GM23338 (cell line): ENCODE results near the gene MKKS.

ENCODE experiments used
- CREB1 ChIP-seq: fragments of 250-450 bp; sonication (Bioruptor Pico); IDR thresholded peaks from 2 replicates; pipeline ENCODE4 v1.5.0; 2020; ENCODE audit warnings: low read depth, mild to moderate bottlenecking, moderate library complexity
- CTCF ChIP-seq, 2 experiments: fragments of 200-600 bp in 1 of 2; sonication (generic) in 1 of 2; conservative IDR thresholded peaks; 2 replicates each; pipeline versions ENCODE4 v1.5.1 to v1.6.1; 2016 to 2017; ENCODE audit warnings: antibody characterized with exemption in 2 of 2, low read depth in 2 of 2, mild to moderate bottlenecking in 2 of 2, moderate library complexity in 1 of 2
- ETS1 ChIP-seq: IDR thresholded peaks from 2 replicates; pipeline ENCODE4 v1.6.1; 2016; ENCODE audit warnings: antibody characterized with exemption
- EZH2 ChIP-seq: fragments of 200-600 bp; sonication (generic); IDR thresholded peaks from one replicate; pipeline ENCODE4 v1.8.0; 2017; ENCODE audit warnings: antibody characterized with exemption, mild to moderate bottlenecking, low read depth; ENCODE audit not compliant: unreplicated experiment
- EZH2phosphoT487 ChIP-seq: fragments of 200-600 bp; sonication (generic); IDR thresholded peaks from one replicate; pipeline ENCODE4 v1.8.1; 2018; ENCODE audit warnings: antibody characterized with exemption; ENCODE audit not compliant: unreplicated experiment
- JUNB ChIP-seq: IDR thresholded peaks from one replicate; pipeline ENCODE4 v1.6.1; 2016; ENCODE audit warnings: antibody characterized with exemption; ENCODE audit not compliant: unreplicated experiment
- NANOG ChIP-seq: IDR thresholded peaks from 2 replicates; pipeline ENCODE4 v1.6.1; 2016; ENCODE audit warnings: antibody characterized with exemption, borderline replicate concordance
- POLR2AphosphoS5 ChIP-seq: IDR thresholded peaks from 2 replicates; pipeline ENCODE4 v1.6.1; 2016; ENCODE audit warnings: antibody characterized with exemption, low read depth
- REST ChIP-seq: IDR thresholded peaks from one replicate; pipeline ENCODE4 v1.6.1; 2018; ENCODE audit warnings: antibody characterized with exemption; ENCODE audit not compliant: unreplicated experiment
- ZNF114 ChIP-seq: fragments of 250-450 bp; sonication (Bioruptor Pico); IDR thresholded peaks from 2 replicates; pipeline ENCODE4 v1.5.0; 2020; ENCODE audit warnings: mild to moderate bottlenecking, moderate library complexity
- ZNF462 ChIP-seq: fragments of 250-450 bp; sonication (Bioruptor Pico); IDR thresholded peaks from 2 replicates; pipeline ENCODE4 v1.5.0; 2020; ENCODE audit warnings: mild to moderate bottlenecking, moderate library complexity

- TF ChIP-seq CTCF (conservative IDR thresholded peaks at IDR 0.05; ENCODE audit: low read depth in 2 of 2) (no peak), CREB1 (CRISPR knock-in tag) (no peak), EZH2 (no peak), NANOG (no peak), POLR2AphosphoS5 (no peak), REST (no peak), ETS1 (no peak), EZH2phosphoT487 (no peak), JUNB (no peak), ZNF462 (no peak), ZNF114 (CRISPR knock-in tag) (no peak)
These were observed 25.8 kb downstream of the MKKS start for GRCh38 chr20:10408108-10408813.
